GM12873 (cell line): Measurements from ENCODE around the gene ACKR1.

ENCODE experiments used
- CTCF ChIP-seq: IDR thresholded peaks from 2 replicates; pipeline ENCODE4 v1.5.1; 2012; ENCODE audit warnings: low read depth, mild to moderate bottlenecking, moderate library complexity, low read length, control low read depth; ENCODE audit not compliant: insufficient read depth; ENCODE audit errors: missing control alignments

ACKR1 gene

GRCh38 chr1:159188375-159188788 is 16.3 kb upstream of the ACKR1 start:
- no peak for TF ChIP-seq CTCF

DNA sequence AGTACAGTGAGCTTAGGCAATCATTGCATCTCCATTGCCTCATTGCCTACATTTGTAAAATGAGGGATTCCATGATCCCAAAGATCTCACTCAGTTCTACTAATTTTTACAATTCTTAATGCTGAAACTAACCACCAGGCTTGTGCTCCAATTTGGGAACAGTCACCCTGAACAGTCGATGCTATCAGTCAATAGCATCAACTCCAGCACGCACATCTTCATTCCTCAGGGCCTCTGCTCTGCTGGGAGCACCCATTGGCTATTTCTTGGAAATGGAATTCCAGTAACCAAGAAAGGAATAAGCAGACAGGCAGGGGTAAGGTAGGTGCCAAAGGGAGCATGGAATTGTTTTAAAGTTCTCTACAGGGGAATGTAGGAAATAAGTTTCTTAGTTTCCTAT is 14.2 kb upstream of the ACKR1 start:
- TF ChIP-seq CTCF: no peak

DNA sequence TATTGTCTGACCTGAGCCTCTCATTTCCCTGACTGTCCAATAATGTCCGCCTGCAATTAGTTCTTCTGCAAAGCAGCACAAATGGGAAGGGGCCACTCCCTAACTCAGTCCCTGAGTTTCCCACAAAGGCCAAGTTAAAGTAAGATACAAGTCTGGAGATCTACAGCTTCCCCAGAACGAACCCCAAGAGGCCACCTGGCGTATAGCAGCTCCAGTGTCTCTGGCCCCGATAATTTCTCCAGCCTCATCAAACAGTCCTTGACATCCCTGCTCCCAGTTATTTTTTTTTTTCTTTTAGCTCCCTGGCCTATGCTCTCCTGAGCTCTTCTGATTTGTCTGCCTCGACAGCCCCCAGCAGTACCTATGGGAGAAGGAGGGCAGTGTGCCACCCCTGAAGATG is 8.1 kb upstream of the ACKR1 start:
- TF ChIP-seq CTCF: peak; percentile 54

DNA sequence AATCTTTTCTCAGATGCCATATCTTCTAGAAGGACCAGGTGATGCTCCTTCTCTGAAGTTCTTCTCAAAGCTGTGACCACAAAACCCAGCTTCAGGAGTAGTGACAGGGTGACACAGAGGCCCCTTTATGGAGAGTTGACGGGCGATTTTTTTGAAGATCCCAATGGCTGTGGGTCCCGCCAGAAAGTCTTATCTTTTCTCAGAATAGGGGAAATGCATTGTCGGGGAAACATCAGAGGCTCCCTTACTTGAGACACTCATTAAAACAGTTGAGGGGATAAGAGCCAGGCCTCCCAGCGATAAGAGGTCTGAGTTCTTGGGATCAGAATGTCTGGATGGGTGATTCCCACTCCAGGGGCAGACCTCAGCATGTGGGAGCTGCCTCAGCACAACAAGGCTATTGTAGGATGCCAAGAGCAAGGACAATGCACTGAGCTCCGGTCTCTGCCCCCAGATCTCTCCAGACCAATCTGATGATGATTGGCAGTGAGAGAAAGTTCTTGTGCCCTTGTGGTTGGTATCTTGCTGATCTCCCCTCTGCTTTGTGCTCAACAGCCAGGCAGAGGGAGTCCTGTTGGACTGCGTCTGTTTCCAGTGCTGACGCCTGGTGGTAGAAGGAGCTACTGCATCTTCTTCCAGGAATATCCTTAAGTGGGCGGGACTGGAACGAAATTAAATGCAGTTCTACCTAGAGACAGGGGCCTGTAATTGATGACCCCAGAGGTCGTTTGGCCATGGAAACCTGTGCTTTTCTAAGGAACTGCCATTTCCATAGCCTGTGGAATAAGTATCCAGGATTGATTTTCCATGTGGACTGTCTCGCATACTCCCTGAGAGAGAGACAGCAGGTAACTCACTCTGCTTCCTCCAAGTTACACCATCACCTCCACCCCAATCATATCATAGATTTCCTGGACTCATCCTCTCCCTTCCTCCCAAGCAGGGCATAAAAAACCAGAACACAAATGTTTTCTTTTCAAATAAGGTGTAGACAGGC is 6.8 kb upstream of the ACKR1 start:
- peak; percentile 92 for TF ChIP-seq CTCF

DNA sequence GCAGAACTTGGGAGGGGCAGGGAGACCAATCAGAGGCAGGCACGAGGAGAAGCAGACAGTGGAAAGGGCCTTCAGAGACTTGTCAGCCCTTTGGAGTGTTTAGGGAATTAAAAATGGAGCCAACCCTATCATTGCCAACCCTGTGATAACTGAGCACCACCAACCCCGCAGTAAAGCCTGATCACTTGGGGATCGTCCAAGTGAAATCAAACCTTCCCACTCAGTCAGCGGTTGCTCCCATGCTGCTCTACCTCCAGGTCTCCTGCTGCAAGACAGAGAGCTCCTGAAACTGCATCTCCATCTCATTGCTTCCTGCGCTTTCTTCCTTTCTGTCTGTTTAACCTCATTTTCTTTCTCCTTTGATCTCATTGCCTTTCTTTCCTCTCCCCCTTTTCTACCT is 4.8 kb upstream of the ACKR1 start:
- TF ChIP-seq CTCF: no peak

GRCh38 chr1:159200769-159201168 is 3.9 kb upstream of the ACKR1 start:
- TF ChIP-seq CTCF: no peak

GRCh38 chr1:159201642-159202041 is 3.0 kb upstream of the ACKR1 start:
- TF ChIP-seq CTCF: no peak
